GM11168 (cell line): ENCODE results near the gene LRRC25.

Source experiments
- in situ Hi-C: fragments of 300-500 bp; cut with MboI; formaldehyde crosslinking; loops from one replicate; pipeline ENCODE4 v1.12.0; 2022; ENCODE audit warnings: low sequenced_read_pairs; ENCODE audit not compliant: unreplicated experiment

LRRC25 gene

DNA sequence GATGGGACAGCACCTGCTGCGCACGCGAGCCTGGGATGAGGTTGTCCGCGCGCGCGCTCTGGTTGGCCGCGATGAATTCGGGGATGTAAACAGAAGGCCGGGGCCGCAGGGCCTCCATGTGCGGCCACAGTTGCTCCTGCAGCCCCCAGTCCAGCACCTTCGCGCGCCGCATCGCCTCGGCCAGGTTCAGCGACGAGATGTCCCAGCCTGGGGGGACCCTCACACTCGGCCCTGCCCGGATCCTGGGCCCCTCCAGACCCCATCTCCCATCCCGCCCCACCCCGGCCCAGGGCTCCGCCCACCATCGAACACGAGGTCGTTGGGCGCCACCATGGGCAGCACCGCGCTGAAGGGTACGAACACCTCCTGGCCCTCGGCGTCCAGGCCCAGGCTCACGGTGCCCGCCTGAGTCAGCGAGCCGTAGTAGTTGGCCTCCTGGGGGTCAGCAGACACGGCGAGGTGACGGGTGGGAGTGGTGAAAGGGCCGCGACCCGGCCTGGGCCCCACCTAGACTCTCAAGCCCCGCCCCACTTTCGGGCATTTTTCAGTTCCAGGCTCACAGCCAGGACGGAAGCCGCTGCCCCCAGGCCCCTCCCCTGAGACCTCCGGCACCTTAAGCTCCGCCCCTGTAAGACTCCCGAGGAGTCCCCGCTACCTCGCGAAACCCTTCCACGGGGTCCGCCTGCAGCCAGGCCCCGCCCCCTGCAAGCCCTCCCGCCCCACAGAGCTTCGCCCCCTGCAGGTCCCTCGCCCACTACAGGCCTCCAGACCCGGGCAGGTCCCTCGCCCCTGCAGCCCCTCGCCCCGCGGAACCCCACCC, 39.5 kb upstream of the LRRC25 start:
- in situ Hi-C loops: no loop called here

DNA sequence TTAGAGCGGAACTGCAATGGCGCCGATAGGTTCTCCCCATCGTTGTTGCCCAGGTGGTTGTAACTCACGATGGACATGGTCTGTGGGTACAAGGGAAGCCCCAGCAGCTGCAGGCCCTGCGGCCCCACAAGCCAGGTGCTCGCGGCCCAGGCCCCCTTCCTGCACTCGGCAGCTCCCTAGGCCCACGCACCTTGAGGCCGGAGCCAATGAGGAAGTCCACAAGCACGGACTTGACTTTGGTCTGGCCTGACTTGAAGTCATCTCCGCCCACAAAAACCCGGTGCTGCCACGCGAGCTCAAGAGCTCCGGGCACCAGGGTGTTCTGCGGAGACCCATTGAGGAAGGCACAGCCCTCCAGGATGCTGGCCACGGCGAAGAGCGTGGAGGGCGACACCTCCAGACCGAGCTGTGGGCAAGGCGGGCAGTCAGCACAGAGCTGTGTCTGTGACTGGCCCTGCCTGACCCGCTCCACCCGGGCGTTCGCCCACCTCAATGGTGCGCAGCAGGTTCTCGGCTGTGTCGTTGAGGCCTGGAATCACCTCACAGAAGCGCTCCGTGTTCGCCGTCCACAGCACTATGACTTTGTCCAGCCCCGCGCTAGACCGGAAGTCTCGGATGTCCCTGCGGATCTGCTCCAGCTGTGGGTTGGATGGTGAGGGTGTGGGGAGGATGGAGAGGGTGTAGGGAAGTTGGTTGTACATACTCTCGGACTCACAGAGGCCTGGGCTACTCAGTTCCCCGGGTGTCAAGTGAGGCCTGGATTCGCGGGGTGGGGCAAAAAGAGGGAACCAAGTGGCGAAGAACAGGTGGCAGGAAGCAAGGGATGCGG, 38.6 kb upstream of the LRRC25 start:
- in situ Hi-C loops: no loop called here

GRCh38 chr19:18435178-18435841, 37.9 kb upstream of the LRRC25 start:
- in situ Hi-C loops: no loop called here

- in situ Hi-C loops: no loop called here
These were observed 37.2 kb upstream of the LRRC25 start for GRCh38 chr19:18434411-18435175.

DNA sequence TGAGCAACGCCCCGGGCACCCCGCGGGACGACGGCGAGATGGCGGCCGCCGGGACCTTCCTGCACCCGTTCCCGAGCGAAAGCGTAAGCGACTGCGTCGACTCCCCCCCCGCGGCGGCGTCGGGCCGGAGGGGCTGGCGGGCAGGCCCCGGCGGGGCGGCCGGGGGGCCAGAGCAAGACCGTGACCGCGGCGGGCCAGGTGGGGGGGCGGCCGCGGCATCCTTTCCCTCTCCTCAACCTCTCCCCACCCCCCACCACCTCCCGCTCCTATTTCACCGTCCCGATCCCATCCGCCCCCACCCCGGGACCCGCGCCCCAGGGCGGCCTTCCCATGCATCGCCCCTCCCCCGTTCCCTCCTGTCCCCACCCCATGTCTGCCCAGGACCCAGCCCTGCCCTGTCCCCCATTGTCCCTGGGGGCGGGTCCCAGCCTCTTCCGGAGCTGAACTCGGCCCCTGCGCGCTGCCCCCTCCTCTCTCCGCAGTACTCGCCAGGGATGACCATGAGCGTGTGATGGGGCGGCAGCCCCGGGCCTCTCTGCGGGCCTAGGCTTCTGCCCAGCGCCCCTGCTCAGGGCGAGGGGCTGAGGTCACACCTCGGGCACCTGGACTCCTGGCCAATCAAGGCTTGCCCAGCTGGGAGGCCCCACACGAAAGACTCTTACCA, 36.4 kb upstream of the LRRC25 start:
- in situ Hi-C loops: no loop called here

- in situ Hi-C loops: no loop called here
These were observed 35.7 kb upstream of the LRRC25 start for GRCh38 chr19:18433015-18433691.

GRCh38 chr19:18432275-18433014, 35.0 kb upstream of the LRRC25 start:
- in situ Hi-C loops: no loop called here

DNA sequence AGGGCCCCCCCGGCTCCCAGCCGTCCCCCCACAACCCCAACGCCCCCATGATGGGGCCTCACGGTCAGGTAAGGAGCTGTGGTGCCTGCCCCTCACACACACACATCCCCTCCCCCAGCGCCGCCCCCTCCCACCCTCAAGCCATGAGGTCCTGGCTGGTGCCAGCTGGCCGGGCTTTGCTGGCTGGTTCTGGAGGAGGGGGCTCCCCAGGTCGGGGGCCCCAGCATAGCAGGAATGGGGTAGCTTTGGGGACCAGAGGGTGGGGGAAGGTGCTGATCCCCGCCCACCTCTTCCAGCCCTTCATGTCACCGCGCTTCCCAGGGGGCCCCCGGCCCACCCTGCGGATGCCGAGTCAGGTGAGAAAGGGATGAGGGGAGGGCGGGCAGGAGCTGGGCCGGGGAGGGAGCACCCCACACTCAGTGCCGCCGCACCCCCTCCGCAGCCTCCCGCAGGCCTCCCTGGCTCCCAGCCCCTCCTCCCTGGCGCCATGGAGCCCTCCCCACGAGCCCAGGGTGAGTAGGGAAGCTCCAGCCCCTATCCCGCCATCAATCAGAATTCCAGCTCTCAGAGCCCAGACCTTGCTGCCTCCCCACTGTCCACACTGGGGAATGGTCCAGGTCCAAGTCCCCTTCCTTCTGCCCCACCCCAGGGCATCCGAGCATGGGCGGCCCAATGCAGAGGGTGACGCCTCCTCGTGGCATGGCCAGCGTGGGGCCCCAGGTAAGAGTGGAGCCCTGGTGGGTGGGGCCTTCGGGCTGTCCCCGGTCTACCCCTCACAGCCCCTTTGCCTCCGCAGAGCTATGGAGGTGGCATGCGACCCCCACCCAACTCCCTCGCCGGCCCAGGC, 34.2 kb upstream of the LRRC25 start:
- in situ Hi-C loops: no loop called here

DNA sequence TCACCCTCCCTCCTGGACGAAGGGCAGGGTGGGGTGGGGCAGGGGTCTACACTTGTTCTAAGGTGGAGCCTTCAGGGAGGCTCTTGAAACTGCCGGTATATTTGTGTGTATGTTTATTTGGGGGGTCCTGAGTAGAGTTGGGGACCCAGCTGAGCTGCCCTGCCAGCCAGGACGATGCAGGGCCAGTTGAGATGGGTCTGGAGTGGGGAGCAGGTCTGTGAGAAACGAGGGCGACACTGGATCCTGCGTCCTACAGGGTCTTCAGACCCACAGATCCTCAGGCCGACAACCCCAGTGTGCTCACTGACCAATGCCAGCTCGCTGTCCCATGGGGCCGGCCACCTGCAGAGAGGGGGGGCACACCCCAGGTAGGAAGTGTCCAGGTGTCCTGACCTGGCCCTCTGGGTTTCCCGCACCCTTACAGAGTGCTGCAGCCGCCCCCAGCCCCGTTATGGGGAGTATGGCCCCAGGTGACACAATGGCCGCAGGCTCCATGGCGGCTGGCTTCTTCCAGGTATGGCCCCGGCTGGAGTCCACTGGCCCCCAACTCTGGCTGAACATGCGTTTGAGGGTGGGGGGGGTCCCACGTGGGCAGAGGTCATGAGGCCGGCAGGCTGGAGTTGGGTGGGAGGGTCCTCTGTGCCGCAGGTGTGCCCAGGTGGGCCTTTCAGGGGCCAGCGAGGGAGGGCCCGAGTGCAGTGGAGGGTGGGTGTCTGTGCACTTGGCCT, 33.2 kb upstream of the LRRC25 start:
- in situ Hi-C loops: no loop called here

DNA sequence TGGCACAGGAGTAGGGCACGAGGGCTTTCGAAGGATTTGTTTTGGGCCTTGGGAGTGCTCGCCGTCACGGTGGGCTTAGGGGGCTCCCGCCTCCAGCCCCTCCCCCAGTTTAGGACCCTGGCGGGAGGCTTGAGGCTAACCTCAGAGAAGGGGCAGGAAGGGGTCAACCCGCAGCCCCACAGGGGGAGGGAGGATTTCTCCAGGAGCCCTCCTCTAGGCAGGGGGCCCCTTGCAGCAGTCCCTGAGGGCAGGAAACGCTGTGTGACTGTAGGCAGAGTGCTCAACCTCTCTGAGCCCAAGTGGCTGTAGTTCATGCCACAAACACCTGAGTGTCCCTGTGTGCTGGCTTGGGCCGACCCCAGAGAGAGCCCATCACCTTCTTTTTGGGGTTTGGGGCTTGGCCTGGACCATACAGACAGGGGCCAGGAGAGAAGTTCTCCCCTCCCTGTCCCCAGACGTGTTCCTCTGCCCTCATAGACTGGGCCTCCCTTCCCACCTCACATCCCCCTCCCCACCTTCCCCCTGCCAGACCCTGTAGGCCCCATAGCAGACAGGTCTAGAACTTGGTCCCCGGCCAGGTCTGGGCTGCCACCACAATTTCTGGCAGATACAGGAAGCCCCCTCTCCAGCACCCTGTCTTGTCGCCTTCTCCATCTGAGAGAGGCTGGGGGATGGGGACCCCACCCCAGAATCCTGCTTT, 32.4 kb upstream of the LRRC25 start:
- in situ Hi-C loops: no loop called here

- in situ Hi-C loops: no loop called here
These were observed 31.6 kb upstream of the LRRC25 start for GRCh38 chr19:18428787-18429674.

- in situ Hi-C loops: no loop called here
These were observed 30.9 kb upstream of the LRRC25 start for GRCh38 chr19:18428173-18428786.

DNA sequence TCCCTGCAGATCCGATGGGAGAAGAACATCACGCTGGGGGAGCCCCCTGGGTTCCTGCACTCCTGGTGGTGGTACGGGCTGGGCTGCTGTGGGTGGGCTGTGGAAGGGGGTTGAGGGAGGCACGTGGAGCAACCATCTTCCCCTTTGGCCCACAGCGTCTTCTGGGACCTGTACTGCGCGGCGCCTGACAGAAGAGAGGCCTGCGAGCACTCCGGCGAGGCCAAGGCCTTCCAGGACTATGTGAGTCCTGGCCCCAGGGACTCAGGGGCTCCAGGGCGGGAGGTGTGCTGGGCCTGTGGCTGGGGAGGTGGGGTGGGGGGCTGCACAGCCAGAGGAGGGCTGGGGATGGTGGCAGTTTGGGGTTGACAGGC, 30.3 kb upstream of the LRRC25 start:
- in situ Hi-C loops: no loop called here

GRCh38 chr19:18427080-18427742, 29.8 kb upstream of the LRRC25 start:
- in situ Hi-C loops: no loop called here

- in situ Hi-C loops: no loop called here
These were observed 29.0 kb upstream of the LRRC25 start for GRCh38 chr19:18426416-18426767.
